Activated naive CD8-positive, alpha-beta T cell treated with anti-CD3 and anti-CD28 coated beads, Interleukin-2, amount 10 ng/mL, durations not matched to agents 7 days and 5 days (primary cell): ENCODE results near the gene EPS8L3. TPM values are rescaled to one million over a fixed set of nuclear protein-coding genes. Genes with fewer than 3 reads are reported as not detected.
"Not testable (repeated sequence)": the region's sequence is repeated elsewhere in the genome, so short reads cannot be mapped to it uniquely, and the experiment has no call there.

Experiments used
- ATAC-seq: fragments of 150-1000 bp; cut with Tn5 transposase; one replicate; pipeline ENCODE4 v1.10.0; 2021; ENCODE audit warnings: low read depth, moderate library complexity
- POLR2A ChIA-PET: fragments of 350-600 bp; sonication (Branson Sonifier 250); formaldehyde crosslinking; loops from one replicate; lab custom pipeline; 2021; ENCODE audit warnings: antibody characterized with exemption; lab: Charles Lee
- DNase-seq: peaks from one replicate; pipeline ENCODE4 v3.0.0; 2021
- H3K27ac Mint-ChIP-seq: one replicate; pipeline ENCODE4 v1.8.0; 2022; ENCODE audit warnings: mild to moderate bottlenecking, mixed read lengths
- H3K27me3 Mint-ChIP-seq: one replicate; pipeline ENCODE4 v1.8.0; 2022; ENCODE audit warnings: mild to moderate bottlenecking, moderate library complexity, mixed read lengths
- H3K36me3 Mint-ChIP-seq: one replicate; pipeline ENCODE4 v1.8.0; 2021; ENCODE audit warnings: mild to moderate bottlenecking, mixed read lengths
- H3K4me1 Mint-ChIP-seq: one replicate; pipeline ENCODE4 v1.8.0; 2021; ENCODE audit warnings: mixed read lengths
- H3K4me3 Mint-ChIP-seq: one replicate; pipeline ENCODE4 v1.8.0; 2022; ENCODE audit warnings: mild to moderate bottlenecking, moderate library complexity, mixed read lengths
- H3K9me3 Mint-ChIP-seq: one replicate; pipeline ENCODE4 v1.8.0; 2021; ENCODE audit warnings: mixed read lengths
- total RNA-seq, 2 experiments: library from RNA; stranded (reverse); gene quantifications; one replicate each; pipeline ENCODE4 v1.2.3, GENCODE V29; 2021

EPS8L3 gene
- total RNA-seq, 2 experiments from 2014 or later, result not detected

- Mint-ChIP-seq H3K9me3 (no peaks in the 10 kb centered on the region), H3K4me1 (peaks cover 4% of the 10 kb centered on the region), H3K27ac (no peak overlapping the region), H3K27me3 (peaks cover 2% of the 10 kb centered on the region), H3K4me3 (no peak overlapping the region), H3K36me3 (no peaks in the 10 kb centered on the region)
- peak; percentile 9 for DNase-seq
- POLR2A ChIA-PET, result no interaction called here
- no peak for ATAC-seq
Observed at GRCh38 chr1:109762039-109762585, 1.6 kb downstream of the EPS8L3 start.

- ATAC-seq, result no peak
- H3K4me3 Mint-ChIP-seq, result no peak overlapping the region
Observed at GRCh38 chr1:109761227-109762038, 2.3 kb downstream of the EPS8L3 start.

GRCh38 chr1:109760581-109761226, 3.0 kb downstream of the EPS8L3 start:
- POLR2A ChIA-PET, result no interaction called here
- Mint-ChIP-seq H3K27me3 (peaks cover 2% of the 10 kb centered on the region), H3K27ac (no peak overlapping the region), H3K4me3 (no peak overlapping the region), H3K36me3 (no peaks in the 10 kb centered on the region), H3K4me1 (peaks cover 4% of the 10 kb centered on the region), H3K9me3 (no peaks in the 10 kb centered on the region)
- peak; percentile 15 for DNase-seq
- no peak for ATAC-seq

More at GRCh38 chr1:109761227-109762038, 2.3 kb downstream of the EPS8L3 start:
- Mint-ChIP-seq H3K9me3 (no peaks in the 10 kb centered on the region), H3K27ac (no peak overlapping the region), H3K4me1 (peaks cover 4% of the 10 kb centered on the region), H3K36me3 (no peaks in the 10 kb centered on the region), H3K27me3 (peaks cover 2% of the 10 kb centered on the region)
- peak; percentile 28 for DNase-seq
- POLR2A ChIA-PET, result no interaction called here

- DNase-seq (peak; percentile 26), ATAC-seq (no peak)
- H3K9me3 Mint-ChIP-seq, result no peaks in the 10 kb centered on the region
- H3K27ac Mint-ChIP-seq, result no peak overlapping the region
- POLR2A ChIA-PET, result no interaction called here
- H3K4me1 Mint-ChIP-seq, result peaks cover 4% of the 10 kb centered on the region
- peaks cover 7% of the 10 kb centered on the region for H3K27me3 Mint-ChIP-seq
- no peak overlapping the region for H3K4me3 Mint-ChIP-seq
- H3K36me3 Mint-ChIP-seq, result no peaks in the 10 kb centered on the region
Observed at GRCh38 chr1:109759513-109760334, 4.0 kb downstream of the EPS8L3 start.

GRCh38 chr1:109757936-109758786, 5.6 kb downstream of the EPS8L3 start:
- ATAC-seq (no peak), DNase-seq (peak; percentile 13)
- no peak overlapping the region for H3K4me3 Mint-ChIP-seq
- POLR2A ChIA-PET, result no interaction called here
- no peak overlapping the region for H3K27ac Mint-ChIP-seq
- no peaks in the 10 kb centered on the region for H3K9me3 Mint-ChIP-seq
- peaks cover 7% of the 10 kb centered on the region for H3K27me3 Mint-ChIP-seq
- H3K4me1 Mint-ChIP-seq, result peaks cover 4% of the 10 kb centered on the region
- H3K36me3 Mint-ChIP-seq, result no peaks in the 10 kb centered on the region

- DNase-seq, result no peak
- Mint-ChIP-seq H3K9me3 (no peaks in the 10 kb centered on the region), H3K36me3 (no peaks in the 10 kb centered on the region), H3K4me3 (no peak overlapping the region), H3K27ac (no peak overlapping the region), H3K4me1 (peaks cover 3% of the 10 kb centered on the region), H3K27me3 (peaks cover 7% of the 10 kb centered on the region)
- ATAC-seq, result no peak
- POLR2A ChIA-PET, result no interaction called here
Observed at GRCh38 chr1:109756848-109757521, 6.7 kb downstream of the EPS8L3 start.

GRCh38 chr1:109756325-109756724, 7.4 kb downstream of the EPS8L3 start:
- ATAC-seq, H3K4me3 Mint-ChIP-seq, H3K36me3 Mint-ChIP-seq, H3K27me3 Mint-ChIP-seq, H3K27ac Mint-ChIP-seq, POLR2A ChIA-PET, H3K4me1 Mint-ChIP-seq, H3K9me3 Mint-ChIP-seq: not testable (repeated sequence)
- peak; percentile 10 for DNase-seq

GRCh38 chr1:109754738-109755137, 9.0 kb downstream of the EPS8L3 start:
- peaks cover 3% of the 10 kb centered on the region for H3K4me1 Mint-ChIP-seq
- no peak overlapping the region for H3K27ac Mint-ChIP-seq
- no peaks in the 10 kb centered on the region for H3K36me3 Mint-ChIP-seq
- no peak overlapping the region for H3K4me3 Mint-ChIP-seq
- ATAC-seq, result no peak
- peaks cover 9% of the 10 kb centered on the region for H3K27me3 Mint-ChIP-seq
- H3K9me3 Mint-ChIP-seq, result no peaks in the 10 kb centered on the region
- POLR2A ChIA-PET, result no interaction called here
- DNase-seq, result no peak

- H3K9me3 Mint-ChIP-seq, result no peaks in the 10 kb centered on the region
- H3K36me3 Mint-ChIP-seq, result no peaks in the 10 kb centered on the region
- no peak for ATAC-seq
- no peak for DNase-seq
- H3K27ac Mint-ChIP-seq, result no peak overlapping the region
- H3K4me3 Mint-ChIP-seq, result no peak overlapping the region
- peaks cover 21% of the 10 kb centered on the region for H3K27me3 Mint-ChIP-seq
- POLR2A ChIA-PET, result no interaction called here
- no peaks in the 10 kb centered on the region for H3K4me1 Mint-ChIP-seq
Observed at GRCh38 chr1:109751531-109752260, 12.0 kb downstream of the EPS8L3 start.

- Mint-ChIP-seq H3K36me3 (no peaks in the 10 kb centered on the region), H3K4me3 (no peak overlapping the region), H3K9me3 (no peaks in the 10 kb centered on the region), H3K27me3 (peaks cover 21% of the 10 kb centered on the region), H3K27ac (no peak overlapping the region), H3K4me1 (no peaks in the 10 kb centered on the region)
- DNase-seq (no peak), ATAC-seq (no peak)
- POLR2A ChIA-PET, result no interaction called here
Observed at GRCh38 chr1:109750920-109751319, 12.8 kb downstream of the EPS8L3 start.

GRCh38 chr1:109750241-109750882, 13.4 kb downstream of the EPS8L3 start:
- Mint-ChIP-seq H3K27ac (no peak overlapping the region), H3K4me1 (no peaks in the 10 kb centered on the region), H3K4me3 (no peak overlapping the region), H3K9me3 (no peaks in the 10 kb centered on the region), H3K36me3 (no peaks in the 10 kb centered on the region), H3K27me3 (peaks cover 24% of the 10 kb centered on the region)
- no peak for ATAC-seq
- DNase-seq, result no peak
- POLR2A ChIA-PET, result no interaction called here
